GM10248 (cell line): Measurements from ENCODE around the gene CDHR2.
A peak's percentile ranks its signal among the peaks of the same experiment; 100 is the strongest.

Experiments used
- CTCF ChIA-PET: fragments of 300-600 bp; sonication (Branson Sonifier 250); formaldehyde crosslinking; extraction: SDS; loops from one replicate; lab custom pipeline; 2021; ENCODE audit warnings: antibody characterized with exemption; lab: Yijun Ruan, JAX
- POLR2A ChIA-PET: fragments of 350-650 bp; sonication (Branson Sonifier 250); formaldehyde crosslinking; extraction: SDS; loops from one replicate; lab custom pipeline; 2020; ENCODE audit warnings: antibody characterized with exemption; lab: Yijun Ruan, JAX
- DNase-seq: peaks from one replicate; pipeline ENCODE4 v3.0.0; 2012; ENCODE audit errors: extremely low spot score
- TF ChIP-seq, protein P1 (sequence below): IDR thresholded peaks from 2 replicates; pipeline ENCODE4 v1.5.1; 2012; ENCODE audit warnings: mild to moderate bottlenecking, low read depth; ENCODE audit errors: extremely low read depth, missing control alignments, control extremely low read depth

CDHR2 gene

DNA sequence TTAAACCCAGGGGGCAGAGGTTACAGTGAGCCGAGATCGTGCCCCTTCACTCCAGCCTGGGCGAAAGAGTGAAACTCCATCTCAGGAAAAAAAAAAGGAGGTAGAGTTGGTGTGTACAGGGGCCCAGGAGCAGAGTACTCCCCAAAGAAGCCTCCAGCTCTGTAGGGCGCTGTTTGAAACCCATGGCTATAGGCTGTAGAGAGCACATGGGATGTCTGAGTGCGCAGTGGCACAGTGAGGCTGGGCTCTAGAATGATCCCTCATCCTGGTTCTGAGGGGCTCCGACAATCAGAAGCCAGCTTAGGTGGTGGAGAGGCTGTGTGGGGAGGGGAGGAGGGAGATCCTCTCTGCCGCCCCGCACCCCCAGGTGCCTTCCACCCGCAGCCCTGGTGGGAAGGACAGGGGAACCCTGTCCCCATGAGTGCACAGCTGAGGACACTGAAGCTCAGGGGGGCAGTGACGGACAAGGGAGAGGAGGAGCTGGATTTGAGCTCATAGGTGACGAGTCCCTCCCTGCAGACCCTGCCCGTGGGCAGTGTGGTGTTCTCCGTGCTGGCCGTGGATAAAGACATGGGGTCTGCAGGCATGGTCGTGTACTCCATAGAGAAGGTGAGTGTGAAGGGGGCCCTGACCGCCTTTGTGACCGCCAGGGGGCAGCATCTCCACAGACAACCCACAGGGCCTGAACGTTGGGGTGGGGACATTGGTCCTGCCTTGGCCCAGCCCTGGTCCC is 24.6 kb downstream of the CDHR2 start:
- TF ChIP-seq, protein P1, sequence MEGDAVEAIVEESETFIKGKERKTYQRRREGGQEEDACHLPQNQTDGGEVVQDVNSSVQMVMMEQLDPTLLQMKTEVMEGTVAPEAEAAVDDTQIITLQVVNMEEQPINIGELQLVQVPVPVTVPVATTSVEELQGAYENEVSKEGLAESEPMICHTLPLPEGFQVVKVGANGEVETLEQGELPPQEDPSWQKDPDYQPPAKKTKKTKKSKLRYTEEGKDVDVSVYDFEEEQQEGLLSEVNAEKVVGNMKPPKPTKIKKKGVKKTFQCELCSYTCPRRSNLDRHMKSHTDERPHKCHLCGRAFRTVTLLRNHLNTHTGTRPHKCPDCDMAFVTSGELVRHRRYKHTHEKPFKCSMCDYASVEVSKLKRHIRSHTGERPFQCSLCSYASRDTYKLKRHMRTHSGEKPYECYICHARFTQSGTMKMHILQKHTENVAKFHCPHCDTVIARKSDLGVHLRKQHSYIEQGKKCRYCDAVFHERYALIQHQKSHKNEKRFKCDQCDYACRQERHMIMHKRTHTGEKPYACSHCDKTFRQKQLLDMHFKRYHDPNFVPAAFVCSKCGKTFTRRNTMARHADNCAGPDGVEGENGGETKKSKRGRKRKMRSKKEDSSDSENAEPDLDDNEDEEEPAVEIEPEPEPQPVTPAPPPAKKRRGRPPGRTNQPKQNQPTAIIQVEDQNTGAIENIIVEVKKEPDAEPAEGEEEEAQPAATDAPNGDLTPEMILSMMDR = peak; percentile 81
- DNase-seq = peak; percentile 88
- ChIA-PET POLR2A (no interaction called here), CTCF (interaction anchor here (0.6 to 3.2 kb wide), 31 partner anchors 8 to 844 kb away, joined by 3 to 15 read pairs (median 3); partner anchors contain the start of genes CDHR2, EIF4E1B, SNCB and TSPAN17)

DNA sequence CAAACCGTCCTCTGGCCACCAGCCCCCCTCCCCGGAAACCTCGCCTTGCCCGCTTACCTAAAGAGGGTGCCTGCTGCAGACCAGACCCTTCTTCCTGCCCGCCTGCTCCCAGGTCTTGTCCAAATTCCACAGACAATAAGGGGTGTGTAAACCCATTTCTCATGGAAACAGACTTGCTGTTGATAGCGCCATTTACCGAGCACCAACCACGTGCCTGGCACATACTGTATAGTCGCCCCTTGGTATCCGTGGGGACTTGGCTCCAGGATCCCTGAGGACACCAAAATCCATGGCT is 25.1 kb downstream of the CDHR2 start:
- DNase-seq = no peak
- CTCF ChIA-PET = interaction anchor here (0.9 to 3.2 kb wide), 17 partner anchors 9 to 845 kb away, joined by 3 to 15 read pairs (median 4); partner anchors contain the start of genes CDHR2 and TSPAN17
- POLR2A ChIA-PET = no interaction called here
- TF ChIP-seq, protein P1 = no peak

DNA sequence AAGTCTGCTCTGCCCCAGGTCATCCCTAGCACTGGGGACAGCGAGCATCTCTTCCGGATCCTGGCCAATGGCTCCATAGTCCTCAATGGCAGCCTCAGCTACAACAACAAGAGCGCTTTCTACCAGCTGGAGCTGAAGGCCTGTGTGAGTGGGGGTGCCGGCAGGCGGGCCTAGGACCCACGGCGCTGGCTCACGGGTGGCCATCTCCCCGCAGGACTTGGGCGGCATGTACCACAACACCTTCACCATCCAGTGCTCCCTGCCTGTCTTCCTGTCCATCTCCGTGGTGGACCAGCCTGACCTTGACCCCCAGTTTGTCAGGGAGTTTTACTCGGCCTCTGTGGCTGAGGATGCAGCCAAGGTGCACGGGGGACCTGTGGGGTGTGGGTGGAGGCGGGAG is 25.9 kb downstream of the CDHR2 start:
- no peak for DNase-seq
- ChIA-PET POLR2A (no interaction called here), CTCF (interaction anchor here (0.7 to 3.2 kb wide), 8 partner anchors 9 to 85 kb away, joined by 3 to 15 read pairs (median 6); partner anchors contain the start of gene CDHR2)
- TF ChIP-seq, protein P1 = no peak

DNA sequence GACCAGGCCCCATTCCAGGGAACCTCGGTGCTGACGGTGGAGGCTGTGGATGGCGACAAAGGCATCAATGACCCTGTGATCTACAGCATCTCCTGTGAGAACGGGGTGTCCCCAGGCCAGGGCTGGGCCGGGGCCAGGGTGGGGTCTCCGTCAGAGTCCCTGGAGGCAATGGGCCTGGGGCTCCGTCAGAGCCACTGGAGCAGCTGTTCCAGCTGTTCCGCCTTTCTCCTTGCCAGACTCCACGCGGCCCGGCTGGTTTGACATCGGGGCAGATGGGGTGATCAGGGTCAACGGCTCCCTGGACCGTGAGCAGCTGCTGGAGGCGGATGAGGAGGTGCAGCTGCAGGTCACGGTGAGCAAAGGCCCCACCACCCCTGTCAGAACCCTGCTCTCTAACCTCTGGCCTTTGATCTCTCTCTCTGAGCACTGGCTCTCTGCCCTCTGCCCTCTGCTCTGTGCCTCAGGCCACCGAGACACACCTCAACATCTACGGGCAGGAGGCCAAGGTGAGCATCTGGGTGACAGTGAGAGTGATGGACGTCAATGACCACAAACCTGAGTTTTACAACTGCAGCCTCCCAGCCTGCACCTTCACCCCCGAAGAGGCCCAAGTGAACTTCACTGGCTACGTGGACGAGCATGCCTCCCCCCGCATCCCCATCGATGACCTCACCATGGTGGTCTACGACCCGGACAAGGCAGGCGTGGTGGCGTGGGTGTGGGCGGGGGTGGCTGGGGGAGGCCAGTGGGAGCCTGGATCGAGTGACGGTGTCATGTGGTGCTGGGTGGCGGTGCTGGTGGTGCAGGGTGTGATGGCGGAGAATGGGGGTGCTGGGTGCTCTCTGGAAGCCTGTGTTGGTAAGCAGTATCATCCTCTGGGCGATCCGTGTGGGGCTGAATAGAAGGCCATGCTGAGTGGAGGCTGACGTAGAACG is 26.6 kb downstream of the CDHR2 start:
- ChIA-PET POLR2A (no interaction called here), CTCF (interaction anchor here (1.5 to 3.2 kb wide), 4 partner anchors 8 to 84 kb away, joined by 6 to 15 read pairs (median 11); partner anchors contain the start of gene CDHR2)
- DNase-seq = no peak
- TF ChIP-seq, protein P1 = no peak

DNA sequence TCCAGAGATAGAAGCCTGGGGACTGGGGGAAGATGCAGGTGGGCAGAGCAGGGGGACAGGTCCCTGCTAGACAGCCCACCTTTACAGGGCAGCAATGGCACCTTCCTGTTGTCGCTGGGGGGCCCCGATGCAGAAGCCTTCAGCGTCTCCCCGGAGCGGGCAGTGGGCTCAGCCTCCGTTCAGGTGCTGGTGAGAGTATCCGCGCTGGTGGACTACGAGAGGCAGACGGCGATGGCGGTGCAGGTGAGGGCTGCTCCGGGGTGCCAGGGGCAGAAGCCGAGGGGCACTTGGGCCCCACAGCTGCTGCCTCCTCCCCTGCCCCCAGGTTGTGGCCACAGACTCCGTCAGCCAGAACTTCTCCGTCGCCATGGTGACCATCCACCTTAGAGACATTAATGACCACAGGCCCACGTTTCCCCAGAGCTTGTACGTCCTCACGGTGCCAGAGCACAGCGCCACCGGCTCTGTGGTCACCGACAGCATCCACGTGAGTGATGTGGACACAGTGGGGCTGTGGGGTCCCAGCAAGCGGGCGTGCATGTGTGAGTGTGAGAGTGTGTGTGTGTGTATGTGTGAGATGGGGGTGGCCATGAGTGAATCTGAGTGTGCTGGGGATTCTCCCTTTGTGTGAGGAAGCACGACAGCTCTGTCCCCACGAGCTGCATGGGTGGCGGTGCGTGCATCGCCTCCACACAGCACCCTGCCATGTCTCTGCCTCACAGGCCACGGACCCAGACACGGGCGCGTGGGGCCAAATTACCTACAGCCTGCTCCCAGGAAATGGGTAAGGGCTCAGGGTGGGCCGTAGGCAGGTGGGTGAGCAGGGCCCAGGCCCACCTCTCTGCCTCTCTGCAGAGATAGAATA is 28.4 kb downstream of the CDHR2 start:
- ChIA-PET POLR2A (no interaction called here), CTCF (interaction anchor here (0.8 to 2.5 kb wide), 7 partner anchors 10 to 162 kb away, joined by 3 to 13 read pairs (median 4); partner anchors contain the start of gene CLTB)
- TF ChIP-seq, protein P1 = no peak
- DNase-seq = no peak

DNA sequence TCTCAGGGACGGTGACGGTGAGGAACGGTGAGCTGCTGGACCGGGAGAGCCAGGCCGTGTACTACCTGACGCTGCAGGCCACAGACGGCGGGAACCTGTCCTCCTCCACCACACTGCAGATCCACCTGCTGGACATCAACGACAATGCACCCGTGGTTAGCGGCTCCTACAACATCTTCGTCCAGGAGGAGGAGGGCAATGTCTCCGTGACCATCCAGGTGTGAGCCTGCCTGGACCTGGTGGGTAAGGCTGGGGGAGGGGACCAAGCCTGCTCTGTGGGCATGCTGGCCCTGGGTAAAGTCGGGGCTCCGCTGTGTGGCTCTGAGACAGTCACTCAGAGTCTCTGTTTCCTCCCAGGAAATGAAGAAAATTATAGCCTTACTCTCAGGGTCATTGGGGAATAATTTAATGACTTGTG is 29.3 kb downstream of the CDHR2 start:
- TF ChIP-seq, protein P1 = peak; percentile 27
- ChIA-PET CTCF (interaction anchor here (0.8 to 2.5 kb wide), 10 partner anchors 8 to 409 kb away, joined by 3 to 13 read pairs (median 4); partner anchors contain the start of genes CLTB and TSPAN17), POLR2A (no interaction called here)
- DNase-seq = peak; percentile 65
